Left ventricle myocardium inferior (tissue), 1 donor: Measurements from ENCODE around the gene KIAA0513. TPM values are rescaled to one million over a fixed set of nuclear protein-coding genes. Genes with fewer than 3 reads are reported as not detected.

Source experiments
- DNase-seq: peaks from one replicate; pipeline ENCODE4 v3.0.0-alpha.2; 2020
- H3K27ac ChIP-seq: fragments of 200-600 bp; replicated peaks from 2 replicates; pipeline ENCODE4 v1.8.0; 2021
- H3K27me3 ChIP-seq: fragments of 200-600 bp; 2 replicates; pipeline ENCODE4 v1.8.0; 2021; ENCODE audit warnings: low read depth
- H3K36me3 ChIP-seq: fragments of 200-600 bp; 2 replicates; pipeline ENCODE4 v1.8.0; 2021
- H3K4me1 ChIP-seq: fragments of 200-600 bp; 2 replicates; pipeline ENCODE4 v1.8.0; 2021
- H3K4me3 ChIP-seq: fragments of 200-600 bp; 2 replicates; pipeline ENCODE4 v1.8.0; 2021; ENCODE audit warnings: mild to moderate bottlenecking, moderate library complexity
- H3K9me3 ChIP-seq: fragments of 200-600 bp; replicated peaks from 2 replicates; pipeline ENCODE4 v1.8.0; 2021
- intact Hi-C: fragments of 100-400 bp; cut with micrococcal nuclease; formaldehyde crosslinking; loops from one replicate; pipeline ENCODE4 v1.11.0; 2022
- total RNA-seq: library from RNA; stranded (reverse); fragmentation: NEBNext Ultra II Directional; extraction: Animal tissue kit (Norgen Biotek cat#: 25700); gene quantifications from one replicate; pipeline ENCODE4 v1.2.1, GENCODE V29; 2021
- TF ChIP-seq, protein P1 (sequence below): fragments of 200-600 bp; IDR thresholded peaks from 2 replicates; pipeline ENCODE4 v1.8.0; 2021; ENCODE audit warnings: antibody characterized with exemption, mild to moderate bottlenecking, borderline replicate concordance
- donor health status: DM: no; HTN: yes; CAD: no; lungs with severe emphysema.

KIAA0513 gene
- total RNA-seq, 1 donor from 2014 or later, result 10.0 TPM

GRCh38 chr16:85094176-85094805 is 66.7 kb downstream of the KIAA0513 start:
- no peak overlapping the region for H3K4me3 ChIP-seq
- H3K4me1 ChIP-seq, result peaks cover 24% of the 10 kb centered on the region
- H3K27ac ChIP-seq, result no peak overlapping the region
- intact Hi-C loops, result no loop called here
- TF ChIP-seq, protein P1, sequence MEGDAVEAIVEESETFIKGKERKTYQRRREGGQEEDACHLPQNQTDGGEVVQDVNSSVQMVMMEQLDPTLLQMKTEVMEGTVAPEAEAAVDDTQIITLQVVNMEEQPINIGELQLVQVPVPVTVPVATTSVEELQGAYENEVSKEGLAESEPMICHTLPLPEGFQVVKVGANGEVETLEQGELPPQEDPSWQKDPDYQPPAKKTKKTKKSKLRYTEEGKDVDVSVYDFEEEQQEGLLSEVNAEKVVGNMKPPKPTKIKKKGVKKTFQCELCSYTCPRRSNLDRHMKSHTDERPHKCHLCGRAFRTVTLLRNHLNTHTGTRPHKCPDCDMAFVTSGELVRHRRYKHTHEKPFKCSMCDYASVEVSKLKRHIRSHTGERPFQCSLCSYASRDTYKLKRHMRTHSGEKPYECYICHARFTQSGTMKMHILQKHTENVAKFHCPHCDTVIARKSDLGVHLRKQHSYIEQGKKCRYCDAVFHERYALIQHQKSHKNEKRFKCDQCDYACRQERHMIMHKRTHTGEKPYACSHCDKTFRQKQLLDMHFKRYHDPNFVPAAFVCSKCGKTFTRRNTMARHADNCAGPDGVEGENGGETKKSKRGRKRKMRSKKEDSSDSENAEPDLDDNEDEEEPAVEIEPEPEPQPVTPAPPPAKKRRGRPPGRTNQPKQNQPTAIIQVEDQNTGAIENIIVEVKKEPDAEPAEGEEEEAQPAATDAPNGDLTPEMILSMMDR, result no peak
- H3K9me3 ChIP-seq, result no peaks in the 10 kb centered on the region
- H3K27me3 ChIP-seq, result peaks cover 58% of the 10 kb centered on the region
- no peak for DNase-seq
- no peaks in the 10 kb centered on the region for H3K36me3 ChIP-seq

GRCh38 chr16:85094812-85095211 is 67.2 kb downstream of the KIAA0513 start:
- DNase-seq, result no peak
- TF ChIP-seq, protein P1, result no peak
- Histone ChIP-seq H3K36me3 (no peaks in the 10 kb centered on the region), H3K4me3 (no peak overlapping the region), H3K27me3 (peaks cover 58% of the 10 kb centered on the region), H3K27ac (no peak overlapping the region), H3K9me3 (no peaks in the 10 kb centered on the region), H3K4me1 (peaks cover 19% of the 10 kb centered on the region)
- intact Hi-C loops, result no loop called here

DNA sequence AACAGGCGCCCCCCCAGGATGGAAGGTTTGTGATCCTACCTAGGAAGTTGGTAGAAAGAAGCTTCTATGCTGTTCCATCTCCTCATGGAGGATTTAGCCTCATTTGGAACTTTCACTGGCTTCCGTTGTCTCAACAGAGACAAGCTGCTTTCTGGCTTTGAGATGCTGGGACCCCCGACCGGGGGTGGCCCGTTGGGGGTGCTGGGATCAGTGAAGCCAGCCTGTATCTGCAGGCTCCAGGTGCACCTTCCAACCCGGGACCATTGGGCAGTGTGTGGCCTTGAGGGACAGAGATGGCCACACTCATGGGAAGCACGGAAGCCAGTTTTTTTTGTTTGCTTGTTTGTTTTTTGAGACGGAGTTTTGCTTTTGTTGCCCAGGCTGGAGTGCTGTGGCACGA is 69.3 kb downstream of the KIAA0513 start:
- no peak for DNase-seq
- Histone ChIP-seq H3K4me3 (no peak overlapping the region), H3K27me3 (peaks cover 58% of the 10 kb centered on the region), H3K36me3 (no peaks in the 10 kb centered on the region), H3K27ac (no peak overlapping the region), H3K9me3 (no peaks in the 10 kb centered on the region), H3K4me1 (peaks cover 5% of the 10 kb centered on the region)
- intact Hi-C loops, result no loop called here
- TF ChIP-seq, protein P1, result no peak

DNA sequence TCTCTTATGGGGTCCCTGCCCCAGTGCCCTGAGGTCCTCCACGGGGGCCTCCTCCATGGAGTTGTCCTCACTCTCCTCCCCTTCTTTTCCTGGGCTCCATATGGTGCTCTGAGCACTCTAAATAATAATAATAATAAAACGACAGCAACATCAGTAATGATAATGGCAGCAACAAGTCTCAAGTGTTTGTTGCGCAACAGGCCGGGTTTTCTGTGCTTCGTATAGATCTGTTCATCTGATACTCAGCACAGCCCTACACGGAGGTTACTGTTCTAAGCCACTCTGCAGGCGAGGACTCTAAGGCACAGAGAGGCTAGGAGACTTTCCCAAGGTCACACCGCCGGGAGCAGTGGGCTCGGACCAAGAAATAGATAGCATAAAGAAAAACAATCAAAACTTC is 71.0 kb downstream of the KIAA0513 start:
- no peak overlapping the region for H3K4me3 ChIP-seq
- peaks cover 5% of the 10 kb centered on the region for H3K4me1 ChIP-seq
- peaks cover 52% of the 10 kb centered on the region for H3K27me3 ChIP-seq
- DNase-seq, result no peak
- no peak overlapping the region for H3K27ac ChIP-seq
- intact Hi-C loops, result no loop called here
- no peaks in the 10 kb centered on the region for H3K36me3 ChIP-seq
- TF ChIP-seq, protein P1, result no peak
- H3K9me3 ChIP-seq, result no peaks in the 10 kb centered on the region

GRCh38 chr16:85100265-85100664 is 72.7 kb downstream of the KIAA0513 start:
- no peak overlapping the region for H3K4me3 ChIP-seq
- TF ChIP-seq, protein P1, result no peak
- H3K36me3 ChIP-seq, result no peaks in the 10 kb centered on the region
- DNase-seq, result no peak
- H3K27ac ChIP-seq, result no peak overlapping the region
- no peaks in the 10 kb centered on the region for H3K9me3 ChIP-seq
- peaks cover 35% of the 10 kb centered on the region for H3K27me3 ChIP-seq
- intact Hi-C loops, result no loop called here
- peaks cover under 1% of the 10 kb centered on the region for H3K4me1 ChIP-seq
